DND-41 (cell line): ENCODE measurements around the gene EYA2.
"Not testable (repeated sequence)": the region's sequence is repeated elsewhere in the genome, so short reads cannot be mapped to it uniquely, and the experiment has no call there.

Source experiments
- ATAC-seq: fragments of 200-7000 bp; cut with Tn5 transposase; 3 replicates; pipeline ENCODE4 v1.9.1; 2021; ENCODE audit warnings: low read depth; ENCODE audit not compliant: insufficient read depth
- DNase-seq: peaks from one replicate; pipeline ENCODE4 v3.0.0-alpha.2; 2020
- H2AFZ ChIP-seq: 2 replicates; pipeline ENCODE4 v1.6.0; 2012; ENCODE audit warnings: low read depth, low read length
- H3K27ac ChIP-seq: 2 replicates; pipeline ENCODE4 v1.5.1; 2012; ENCODE audit warnings: low read length, inconsistent platforms
- H3K27me3 ChIP-seq: fragments of 200-600 bp; sonication (generic); 2 replicates; pipeline ENCODE4 v1.6.0; 2012; ENCODE audit warnings: low read length, mild to moderate bottlenecking, inconsistent platforms; ENCODE audit not compliant: insufficient read depth, poor library complexity
- H3K36me3 ChIP-seq: 2 replicates; pipeline ENCODE4 v1.5.1; 2012; ENCODE audit warnings: low read length, inconsistent platforms; ENCODE audit not compliant: insufficient read depth
- H3K4me1 ChIP-seq: 2 replicates; pipeline ENCODE4 v1.5.1; 2012; ENCODE audit warnings: mild to moderate bottlenecking, low read length; ENCODE audit not compliant: insufficient read depth
- H3K4me2 ChIP-seq: 2 replicates; pipeline ENCODE4 v1.6.0; 2012; ENCODE audit warnings: mild to moderate bottlenecking, moderate library complexity, low read length, inconsistent platforms; ENCODE audit not compliant: insufficient read depth
- H3K4me3 ChIP-seq, 2 experiments: fragments of 200-600 bp in 1 of 2; shearing (Covaris generic) in 1 of 2; 2 replicates each; pipeline ENCODE4 v1.5.1; 2012 to 2016; ENCODE audit warnings: inconsistent platforms in 2 of 2, low read length in 2 of 2, mild to moderate bottlenecking in 2 of 2, low read depth in 1 of 2, moderate library complexity in 1 of 2
- H3K79me2 ChIP-seq: 2 replicates; pipeline ENCODE4 v1.6.0; 2012; ENCODE audit warnings: low read length, inconsistent platforms; ENCODE audit not compliant: insufficient read depth
- H3K9ac ChIP-seq: 2 replicates; pipeline ENCODE4 v1.6.0; 2012; ENCODE audit warnings: low read depth, mild to moderate bottlenecking, inconsistent platforms, low read length, moderate library complexity
- H3K9me3 ChIP-seq: 2 replicates; pipeline ENCODE4 v1.5.1; 2012; ENCODE audit warnings: low read length, moderate library complexity, mild to moderate bottlenecking, inconsistent platforms; ENCODE audit not compliant: insufficient read depth, severe bottlenecking
- H4K20me1 ChIP-seq: 2 replicates; pipeline ENCODE4 v1.6.0; 2012; ENCODE audit warnings: low read length; ENCODE audit not compliant: insufficient read depth
- CTCF ChIP-seq: IDR thresholded peaks from 2 replicates; pipeline ENCODE4 v1.5.1; 2012; ENCODE audit warnings: borderline replicate concordance, low read length, moderate library complexity, mild to moderate bottlenecking; ENCODE audit not compliant: poor library complexity, severe bottlenecking; ENCODE audit errors: extremely low read depth
- EZH2 ChIP-seq: IDR thresholded peaks from 3 replicates; pipeline ENCODE4 v1.6.1; 2012; ENCODE audit warnings: borderline replicate concordance, low read depth, mild to moderate bottlenecking, moderate library complexity, low read length, inconsistent platforms; ENCODE audit not compliant: severe bottlenecking

Gene EYA2

GRCh38 chr20:46875059-46875458, 19.6 kb upstream of the EYA2 start:
- Histone ChIP-seq H3K4me2 (no peak overlapping the region), H3K27ac (no peak overlapping the region), H3K9me3 (no peaks in the 10 kb centered on the region), H3K79me2 (no peaks in the 10 kb centered on the region), H3K36me3 (no peaks in the 10 kb centered on the region), H3K9ac (no peak overlapping the region), H3K4me3 (no peak overlapping the region), H3K27me3 (peaks cover 18% of the 10 kb centered on the region), H4K20me1 (no peaks in the 10 kb centered on the region), H2AFZ (no peak overlapping the region), H3K4me1 (no peaks in the 10 kb centered on the region)
- DNase-seq (no peak), ATAC-seq (no peak)
- TF ChIP-seq CTCF = no peak
- no peak for TF ChIP-seq EZH2

GRCh38 chr20:46879386-46879785, 15.3 kb upstream of the EYA2 start:
- Histone ChIP-seq H3K36me3 (no peaks in the 10 kb centered on the region), H2AFZ (no peak overlapping the region), H3K27ac (no peak overlapping the region), H4K20me1 (no peaks in the 10 kb centered on the region), H3K9ac (no peak overlapping the region), H3K4me2 (no peak overlapping the region), H3K27me3 (peaks cover 15% of the 10 kb centered on the region), H3K79me2 (no peaks in the 10 kb centered on the region), H3K4me1 (no peaks in the 10 kb centered on the region), H3K4me3 (no peak overlapping the region), H3K9me3 (no peaks in the 10 kb centered on the region)
- ATAC-seq = no peak
- no peak for TF ChIP-seq EZH2
- TF ChIP-seq CTCF = no peak
- no peak for DNase-seq

- not testable (repeated sequence) for ATAC-seq, H3K36me3 ChIP-seq, H3K4me2 ChIP-seq
Observed at GRCh38 chr20:46879963-46880362, 14.7 kb upstream of the EYA2 start.

GRCh38 chr20:46883892-46884291, 10.8 kb upstream of the EYA2 start:
- no peaks in the 10 kb centered on the region for H3K4me1 ChIP-seq
- no peaks in the 10 kb centered on the region for H3K79me2 ChIP-seq
- no peak overlapping the region for H3K9ac ChIP-seq
- no peaks in the 10 kb centered on the region for H3K9me3 ChIP-seq
- H2AFZ ChIP-seq = no peak overlapping the region
- no peaks in the 10 kb centered on the region for H4K20me1 ChIP-seq
- no peak overlapping the region for H3K4me2 ChIP-seq
- H3K27ac ChIP-seq = no peak overlapping the region
- peaks cover 12% of the 10 kb centered on the region for H3K27me3 ChIP-seq
- H3K36me3 ChIP-seq = no peaks in the 10 kb centered on the region
- ATAC-seq (no peak), DNase-seq (no peak)
- H3K4me3 ChIP-seq = no peak overlapping the region
- TF ChIP-seq CTCF (no peak), EZH2 (no peak)

More at GRCh38 chr20:46879963-46880362, 14.7 kb upstream of the EYA2 start:
- not testable (repeated sequence) for H3K4me1 ChIP-seq, H2AFZ ChIP-seq, H3K79me2 ChIP-seq, H3K4me3 ChIP-seq, H3K9me3 ChIP-seq, H3K27ac ChIP-seq, H3K9ac ChIP-seq, H4K20me1 ChIP-seq, DNase-seq
- peaks cover 14% of the 10 kb centered on the region for H3K27me3 ChIP-seq
